BLaER1 (cell line): Measurements from ENCODE around the gene NPTX1.
A peak's percentile ranks its signal among the peaks of the same experiment; 100 is the strongest.

ENCODE experiments used
- H3K27ac ChIP-seq: shearing (Covaris generic); formaldehyde crosslinking; 2 replicates; pipeline ENCODE4 v1.8.1; 2022
- H3K27me3 ChIP-seq: shearing (Covaris generic); formaldehyde crosslinking; 2 replicates; pipeline ENCODE4 v1.8.1; 2022
- H3K36me3 ChIP-seq: shearing (Covaris generic); formaldehyde crosslinking; 2 replicates; pipeline ENCODE4 v1.8.1; 2022
- H3K4me1 ChIP-seq: shearing (Covaris generic); formaldehyde crosslinking; 2 replicates; pipeline ENCODE4 v1.8.1; 2022
- H3K4me2 ChIP-seq: shearing (Covaris generic); formaldehyde crosslinking; 2 replicates; pipeline ENCODE4 v1.8.1; 2022
- H3K4me3 ChIP-seq: shearing (Covaris generic); formaldehyde crosslinking; 2 replicates; pipeline ENCODE4 v1.8.1; 2022
- H3K9ac ChIP-seq: shearing (Covaris generic); formaldehyde crosslinking; 2 replicates; pipeline ENCODE4 v1.8.1; 2022
- H3K9me3 ChIP-seq: shearing (Covaris generic); formaldehyde crosslinking; 2 replicates; pipeline ENCODE4 v1.8.1; 2022
- H4K20me1 ChIP-seq: shearing (Covaris generic); formaldehyde crosslinking; 2 replicates; pipeline ENCODE4 v1.8.1; 2022
- Cebpa-rat ChIP-seq: shearing (Covaris generic); IDR thresholded peaks from 2 replicates; pipeline ENCODE4 v1.8.1; 2022

NPTX1 gene

DNA sequence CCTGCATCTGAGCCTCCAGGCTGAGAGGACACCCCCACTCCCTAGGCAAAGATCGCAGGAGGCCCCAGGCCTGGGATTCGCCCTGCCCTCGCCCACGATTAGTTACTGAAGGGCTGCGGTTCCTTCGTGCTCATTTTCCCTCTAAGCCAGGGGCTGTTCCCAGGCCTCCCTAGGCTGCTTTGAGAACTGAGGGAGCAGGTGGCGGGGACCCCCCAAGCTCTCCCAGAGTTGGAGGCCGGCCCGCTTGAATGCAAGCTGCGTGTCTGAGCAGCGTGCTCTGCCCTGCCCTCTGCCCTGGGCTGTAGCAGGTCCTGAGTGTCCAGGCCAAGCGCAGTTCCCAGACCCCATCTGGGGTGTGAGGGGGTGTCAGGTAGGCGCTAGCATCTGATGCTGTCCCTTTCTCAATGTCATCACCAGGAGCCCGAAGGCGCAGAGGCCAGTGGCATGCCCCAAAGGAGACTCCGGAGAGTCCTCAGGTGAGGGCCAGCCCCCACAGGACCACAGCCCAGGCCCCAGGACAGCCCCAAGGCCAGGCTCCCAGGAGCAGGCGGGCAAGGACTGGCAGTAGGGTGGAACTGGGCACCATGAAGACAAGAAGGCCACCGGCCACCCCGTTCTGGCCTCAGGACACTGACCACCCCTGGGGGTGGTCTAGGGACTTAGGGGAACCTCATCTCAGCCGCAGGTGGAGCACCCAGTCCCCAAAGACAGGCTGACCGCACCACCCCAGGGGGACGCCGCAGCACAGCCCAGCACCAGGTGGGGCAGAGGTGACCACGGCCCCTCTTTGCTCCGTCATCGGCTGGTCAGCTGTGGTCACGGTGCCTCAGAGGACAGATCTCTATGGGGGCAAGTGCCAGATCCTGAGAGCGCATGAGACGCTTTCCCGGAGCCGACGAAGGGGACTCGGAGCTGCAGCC is 46.8 kb downstream of the NPTX1 start:
- Histone ChIP-seq H3K4me1 (peaks cover 29% of the 10 kb centered on the region), H3K4me2 (no peak overlapping the region), H3K36me3 (no peaks in the 10 kb centered on the region), H3K4me3 (no peak overlapping the region), H3K27ac (no peak overlapping the region), H3K27me3 (no peaks in the 10 kb centered on the region), H3K9me3 (no peaks in the 10 kb centered on the region), H4K20me1 (peaks cover 19% of the 10 kb centered on the region), H3K9ac (no peak overlapping the region)
- TF ChIP-seq Cebpa-rat = no peak

DNA sequence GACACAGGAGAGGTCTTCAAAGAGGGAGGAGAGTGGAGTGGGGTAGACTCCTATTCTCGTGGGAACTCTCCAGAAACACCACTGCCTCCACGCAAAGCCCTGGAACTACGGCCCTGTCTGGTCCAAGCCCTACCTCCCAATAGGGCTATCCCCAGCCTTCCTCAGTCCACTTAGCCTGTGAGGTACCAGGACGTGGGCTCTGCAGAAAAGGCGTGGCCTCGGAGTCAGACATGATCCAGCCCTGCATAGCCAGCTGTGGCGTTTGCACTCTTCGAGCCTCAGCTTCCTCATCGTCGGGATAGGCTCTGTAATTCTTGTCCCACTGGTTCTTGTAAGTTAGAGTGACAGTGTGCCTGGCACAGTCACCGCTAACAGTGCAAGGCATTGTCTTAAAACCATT is 47.6 kb downstream of the NPTX1 start:
- Histone ChIP-seq H3K36me3 (no peaks in the 10 kb centered on the region), H3K4me1 (peaks cover 37% of the 10 kb centered on the region), H3K4me2 (no peak overlapping the region), H3K9me3 (no peaks in the 10 kb centered on the region), H3K4me3 (no peak overlapping the region), H3K9ac (no peak overlapping the region), H3K27ac (no peak overlapping the region), H4K20me1 (peaks cover 19% of the 10 kb centered on the region), H3K27me3 (no peaks in the 10 kb centered on the region)
- no peak for TF ChIP-seq Cebpa-rat

DNA sequence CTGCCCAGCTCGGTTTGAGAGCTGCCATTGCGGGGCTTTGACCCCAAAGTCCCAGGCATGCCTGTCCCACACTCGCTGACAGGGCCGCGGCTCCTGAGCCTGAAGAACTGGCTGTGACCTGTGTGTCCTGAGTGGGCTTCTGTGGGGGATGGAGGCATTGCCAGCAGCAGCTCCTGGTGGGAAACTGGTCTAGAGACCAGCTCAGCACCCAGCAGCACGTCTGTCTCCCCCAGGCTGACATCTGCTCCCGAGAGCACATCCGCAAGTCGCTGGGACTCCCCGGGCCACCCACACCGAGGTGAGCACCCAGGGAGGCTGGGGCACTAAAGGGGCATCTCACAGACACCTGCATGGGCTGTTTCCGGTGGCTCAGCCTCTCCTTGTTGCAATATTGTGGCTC is 48.0 kb downstream of the NPTX1 start:
- Histone ChIP-seq H3K4me1 (peaks cover 42% of the 10 kb centered on the region), H3K4me2 (no peak overlapping the region), H3K27ac (no peak overlapping the region), H3K4me3 (no peak overlapping the region), H3K27me3 (no peaks in the 10 kb centered on the region), H3K9me3 (no peaks in the 10 kb centered on the region), H3K9ac (no peak overlapping the region), H4K20me1 (peaks cover 19% of the 10 kb centered on the region), H3K36me3 (no peaks in the 10 kb centered on the region)
- TF ChIP-seq Cebpa-rat = no peak

DNA sequence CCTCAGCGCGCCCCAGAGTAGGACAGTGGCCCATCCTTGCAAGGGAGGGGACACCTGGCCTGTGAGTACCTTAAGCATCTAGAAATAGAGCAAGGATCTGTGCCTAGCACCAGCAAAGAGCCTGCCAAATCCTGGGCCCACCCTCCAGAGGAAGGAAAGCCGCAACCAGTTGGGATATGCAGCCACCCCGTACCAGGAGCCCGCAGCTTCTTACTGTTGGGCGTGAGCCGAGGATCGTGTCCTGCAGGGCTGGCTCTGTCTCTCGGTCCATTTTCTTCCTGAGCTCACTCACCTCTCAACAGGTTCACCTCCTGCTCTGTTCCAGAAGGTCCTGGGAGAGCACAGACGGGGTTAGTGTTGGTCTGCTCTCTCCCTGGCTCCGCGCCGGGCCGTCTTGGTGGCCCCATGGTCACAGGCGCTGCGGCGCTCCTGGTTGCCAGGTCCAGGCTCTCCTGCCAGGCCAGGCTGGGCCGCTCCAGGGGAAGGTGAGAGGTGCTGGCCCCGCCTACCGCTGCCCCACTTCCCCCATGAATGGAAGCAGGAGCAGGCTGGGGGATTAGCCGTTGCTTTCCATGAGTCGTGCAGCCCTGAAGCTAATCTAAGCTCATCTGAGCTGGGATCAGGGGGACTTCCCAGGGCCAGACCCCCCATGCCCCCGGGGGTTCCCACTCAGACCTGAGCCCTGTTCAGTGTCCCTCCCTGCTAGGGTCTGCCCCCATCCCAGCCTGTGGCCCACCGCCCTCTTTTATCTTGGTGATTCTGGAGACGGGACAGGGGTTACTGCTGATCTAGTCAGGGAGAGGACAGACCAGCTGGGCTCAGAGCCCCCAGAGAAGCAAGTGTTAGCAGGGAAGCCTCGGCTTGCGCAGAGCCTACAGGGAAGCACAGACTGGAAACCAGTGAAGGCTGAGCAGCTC is 48.8 kb downstream of the NPTX1 start:
- Histone ChIP-seq H3K9me3 (no peaks in the 10 kb centered on the region), H3K27me3 (no peaks in the 10 kb centered on the region), H4K20me1 (peaks cover 19% of the 10 kb centered on the region), H3K4me2 (peak overlapping the region; percentile 86), H3K27ac (no peak overlapping the region), H3K4me1 (peaks cover 49% of the 10 kb centered on the region), H3K36me3 (no peaks in the 10 kb centered on the region), H3K4me3 (no peak overlapping the region), H3K9ac (no peak overlapping the region)
- TF ChIP-seq Cebpa-rat = no peak

DNA sequence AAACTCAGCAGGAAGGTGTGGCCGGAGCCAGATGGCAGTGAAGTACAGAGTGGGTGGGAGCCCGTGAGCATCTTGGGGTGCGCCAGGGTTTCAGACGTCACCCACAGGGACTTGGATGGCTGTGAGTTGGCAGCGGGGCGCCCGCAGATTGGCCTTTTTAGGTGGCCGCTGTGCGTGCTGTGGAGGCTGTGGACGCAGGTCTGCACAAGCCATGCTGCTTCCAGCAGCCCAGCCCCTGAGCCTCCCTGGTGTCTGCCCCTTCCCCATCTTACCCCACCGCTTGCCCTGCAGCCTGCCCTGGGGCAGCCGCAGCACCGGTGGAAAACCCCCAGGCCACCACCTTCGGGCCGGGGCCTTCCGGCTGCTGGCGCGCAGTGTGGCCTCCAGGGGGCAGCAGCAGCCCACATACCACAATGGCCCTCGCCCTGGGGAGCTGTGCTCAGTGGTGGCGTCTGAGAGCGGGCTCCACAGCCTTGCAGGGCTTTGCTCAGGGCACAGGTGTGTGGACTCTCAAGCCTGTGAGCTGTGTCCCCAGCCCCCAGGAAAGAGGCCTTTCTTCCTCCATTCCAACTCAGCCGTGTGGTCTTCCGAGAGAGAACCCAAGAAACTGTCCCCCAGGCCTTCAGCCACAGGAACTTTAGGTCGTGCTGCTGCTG is 49.6 kb downstream of the NPTX1 start:
- H3K27me3 ChIP-seq = no peaks in the 10 kb centered on the region
- H3K27ac ChIP-seq = no peak overlapping the region
- H3K36me3 ChIP-seq = no peaks in the 10 kb centered on the region
- no peak overlapping the region for H3K9ac ChIP-seq
- peaks cover 19% of the 10 kb centered on the region for H4K20me1 ChIP-seq
- peak overlapping the region; percentile 86 for H3K4me2 ChIP-seq
- TF ChIP-seq Cebpa-rat = no peak
- no peak overlapping the region for H3K4me3 ChIP-seq
- peaks cover 57% of the 10 kb centered on the region for H3K4me1 ChIP-seq
- H3K9me3 ChIP-seq = no peaks in the 10 kb centered on the region

DNA sequence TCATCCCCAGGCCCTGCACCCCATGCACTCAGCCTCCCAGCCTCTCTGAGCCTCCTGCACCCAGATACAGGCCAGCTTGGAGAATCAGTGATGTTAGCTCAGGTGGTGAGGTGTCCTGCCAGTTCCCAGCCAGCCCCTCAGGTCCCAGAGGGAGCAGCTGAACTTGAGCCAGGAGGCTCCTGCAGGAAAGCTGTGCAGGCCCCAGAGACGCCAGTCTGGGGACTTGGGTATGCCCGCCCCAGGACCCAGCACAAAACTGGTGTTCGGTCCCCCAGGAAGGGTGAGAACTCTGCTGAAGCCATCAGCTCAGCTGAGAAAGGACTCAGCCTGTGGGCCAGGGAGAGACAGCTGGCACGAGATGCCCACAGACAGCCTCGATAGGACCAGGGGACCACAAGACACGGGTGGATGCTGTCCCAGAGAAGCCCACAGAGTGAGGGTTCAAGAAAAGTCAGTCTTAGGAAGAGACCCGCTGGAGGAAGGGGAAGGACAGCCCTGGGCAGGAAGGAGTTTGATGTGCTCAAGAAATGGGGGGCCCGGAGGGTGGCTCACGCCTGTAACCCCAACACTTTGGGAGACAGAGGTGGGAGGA is 50.5 kb downstream of the NPTX1 start:
- Histone ChIP-seq H3K9ac (no peak overlapping the region), H3K36me3 (no peaks in the 10 kb centered on the region), H3K4me2 (peak overlapping the region; percentile 86), H3K27me3 (no peaks in the 10 kb centered on the region), H4K20me1 (peaks cover 19% of the 10 kb centered on the region), H3K4me1 (peaks cover 60% of the 10 kb centered on the region), H3K4me3 (no peak overlapping the region), H3K27ac (peak overlapping the region; percentile 28; the same call in 1 of the 2 replicates), H3K9me3 (no peaks in the 10 kb centered on the region)
- TF ChIP-seq Cebpa-rat = no peak

DNA sequence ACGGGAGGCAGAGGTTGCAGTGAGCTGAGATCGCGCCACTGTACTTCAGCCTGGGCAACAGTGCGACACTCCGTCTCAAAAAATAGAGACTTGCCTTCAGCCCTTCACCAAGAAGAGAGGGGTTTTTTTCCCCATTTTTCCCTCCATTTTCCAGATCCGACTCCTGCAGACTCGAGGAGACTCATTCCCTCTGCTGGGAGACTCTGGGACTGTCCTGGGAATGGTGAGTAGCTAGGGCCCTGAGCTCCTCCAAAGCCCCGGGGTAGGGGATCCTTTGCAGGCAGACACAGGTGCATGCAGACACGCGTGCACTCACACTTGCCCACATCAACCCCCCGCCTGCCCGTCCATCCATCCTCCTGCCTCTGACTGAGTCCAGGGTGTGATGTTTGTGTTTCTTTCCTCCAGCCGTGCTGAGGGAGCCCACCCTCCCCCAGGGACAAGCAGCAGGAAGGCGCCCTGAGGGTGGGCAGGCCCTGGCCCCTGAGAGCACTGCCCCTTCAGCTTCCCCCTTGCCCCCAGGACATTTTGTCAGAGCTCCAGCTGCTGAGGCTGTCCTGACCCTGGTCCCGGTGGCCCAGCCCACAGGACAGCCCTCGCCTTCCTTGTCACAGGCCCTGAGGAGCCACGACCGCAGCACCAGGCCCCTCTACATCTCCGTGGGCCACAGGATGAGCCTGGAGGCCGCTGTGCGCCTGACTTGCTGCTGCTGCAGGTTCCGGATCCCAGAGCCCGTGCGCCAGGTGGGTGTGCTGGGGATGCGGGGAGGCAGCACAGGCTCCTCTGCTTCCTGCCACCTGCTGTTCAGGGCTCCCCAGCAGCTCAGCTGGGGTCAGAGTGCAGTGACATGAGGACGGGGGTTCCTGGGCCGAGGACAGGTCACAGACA is 51.3 kb downstream of the NPTX1 start:
- Histone ChIP-seq H3K27ac (peak overlapping the region; percentile 70; the same call in 1 of the 2 replicates), H3K4me1 (peaks cover 60% of the 10 kb centered on the region), H3K9ac (peak overlapping the region; percentile 37; the same call in 1 of the 2 replicates), H3K9me3 (no peaks in the 10 kb centered on the region), H3K4me2 (peak overlapping the region; percentile 86), H3K27me3 (no peaks in the 10 kb centered on the region), H3K36me3 (no peaks in the 10 kb centered on the region), H4K20me1 (peaks cover 19% of the 10 kb centered on the region), H3K4me3 (0 out of 2 replicates have a peak overlapping the region, but pooled peaks have one; percentile 34)
- TF ChIP-seq Cebpa-rat = no peak

DNA sequence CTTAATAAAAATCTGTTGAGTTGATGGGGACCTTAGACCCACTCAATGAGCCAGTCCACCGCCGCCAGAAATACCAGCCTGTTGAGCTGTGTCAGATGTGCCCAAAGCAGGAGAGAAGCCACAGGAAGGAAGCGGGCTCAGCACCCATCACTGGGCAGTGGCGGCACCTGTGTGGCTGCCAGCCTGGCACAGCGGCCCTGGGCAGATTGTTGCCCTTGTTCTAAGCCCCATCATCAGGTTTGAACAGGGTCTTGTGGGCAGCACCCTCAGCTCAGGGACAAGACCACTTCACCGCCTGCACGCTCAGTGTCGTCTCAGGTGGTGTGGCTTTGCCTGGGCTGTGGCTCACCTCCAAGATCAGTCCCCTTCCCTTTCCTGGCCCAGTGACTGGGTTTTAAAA is 52.1 kb downstream of the NPTX1 start:
- Histone ChIP-seq H3K9me3 (no peaks in the 10 kb centered on the region), H3K27me3 (no peaks in the 10 kb centered on the region), H4K20me1 (peaks cover 19% of the 10 kb centered on the region), H3K9ac (peak overlapping the region; percentile 37; the same call in 1 of the 2 replicates), H3K4me2 (peak overlapping the region; percentile 86), H3K36me3 (no peaks in the 10 kb centered on the region), H3K27ac (peak overlapping the region; percentile 70), H3K4me3 (peak overlapping the region; percentile 42), H3K4me1 (peaks cover 60% of the 10 kb centered on the region)
- TF ChIP-seq Cebpa-rat = no peak
